GM18508 (cell line): ENCODE results near the gene BPIFB6.
"Not testable (repeated sequence)": the region's sequence is repeated elsewhere in the genome, so short reads cannot be mapped to it uniquely, and the experiment has no call there.

Experiments
- ATAC-seq: cut with Tn5 transposase; IDR thresholded peaks from one replicate; pipeline ENCODE4 v1.9.1; 2021; ENCODE audit warnings: moderate number of reproducible peaks; ENCODE audit not compliant: insufficient read depth, unreplicated experiment

The BPIFB6 gene

DNA sequence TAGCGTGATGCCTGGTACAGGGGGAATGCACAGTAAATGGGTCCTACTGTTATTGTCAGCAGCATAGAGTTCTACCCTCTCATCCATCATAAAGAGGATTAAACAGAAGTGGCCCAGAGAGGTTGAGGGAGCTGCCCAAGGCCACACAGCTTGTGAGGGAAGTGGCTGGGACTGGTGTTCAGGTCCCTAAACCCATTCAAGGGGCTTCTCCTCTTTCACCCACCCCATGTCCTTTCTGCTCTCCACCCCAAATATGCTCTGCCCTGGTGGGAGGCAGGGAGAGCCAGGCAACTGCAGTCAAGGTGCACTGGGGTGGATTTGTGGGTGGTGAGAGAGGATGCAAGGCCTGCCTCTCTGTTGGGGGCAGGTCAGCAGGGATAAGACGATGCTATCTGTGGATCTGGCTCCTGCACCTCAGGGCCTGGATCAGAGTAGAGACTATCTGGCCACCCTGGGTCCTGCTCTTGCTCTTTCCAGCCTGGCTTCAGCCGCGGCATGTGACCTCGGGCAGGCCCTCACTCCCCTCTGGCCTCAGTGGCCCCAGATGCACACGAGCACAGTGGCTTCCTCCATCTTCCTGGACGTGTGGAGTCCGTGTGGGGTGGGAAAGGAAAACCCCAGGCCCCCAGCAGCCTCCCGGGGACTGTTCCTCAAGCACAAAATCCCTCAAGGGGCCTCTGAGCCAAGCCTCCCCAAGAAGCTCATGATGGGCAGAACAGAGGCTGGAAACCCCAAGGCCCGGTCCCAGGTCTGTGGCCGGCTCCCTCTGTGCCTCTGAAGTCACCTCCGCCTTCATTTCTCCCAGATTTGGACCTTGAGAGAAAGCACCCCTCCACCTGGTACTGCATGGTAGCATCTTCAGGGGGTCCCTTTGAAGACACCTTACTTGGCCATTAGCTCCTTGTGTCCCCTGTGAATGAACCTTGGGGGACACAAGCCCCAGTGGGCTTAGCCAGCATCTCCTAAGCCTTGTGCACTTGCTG, 3.4 kb upstream of the BPIFB6 start:
- no peak for ATAC-seq

DNA sequence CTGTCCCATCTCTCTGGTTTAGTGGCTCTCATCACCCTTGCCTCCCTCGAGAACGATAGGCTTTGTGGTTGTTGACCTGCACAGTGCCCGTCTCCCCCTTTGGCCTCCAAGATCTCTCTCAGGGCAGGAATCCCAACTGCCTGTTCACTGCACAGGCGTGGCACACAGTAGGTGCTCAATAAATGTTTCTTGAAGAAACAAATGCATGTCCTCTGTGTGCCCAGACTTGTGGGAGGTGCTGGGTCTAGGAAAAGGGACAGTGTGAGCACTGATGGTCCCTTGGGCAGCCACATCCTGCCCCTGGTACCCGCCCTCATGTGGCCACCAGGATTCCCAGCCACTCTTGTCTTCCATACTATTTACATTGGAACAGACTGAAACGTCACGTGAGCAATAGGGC, 2.6 kb upstream of the BPIFB6 start:
- ATAC-seq, result no peak

DNA sequence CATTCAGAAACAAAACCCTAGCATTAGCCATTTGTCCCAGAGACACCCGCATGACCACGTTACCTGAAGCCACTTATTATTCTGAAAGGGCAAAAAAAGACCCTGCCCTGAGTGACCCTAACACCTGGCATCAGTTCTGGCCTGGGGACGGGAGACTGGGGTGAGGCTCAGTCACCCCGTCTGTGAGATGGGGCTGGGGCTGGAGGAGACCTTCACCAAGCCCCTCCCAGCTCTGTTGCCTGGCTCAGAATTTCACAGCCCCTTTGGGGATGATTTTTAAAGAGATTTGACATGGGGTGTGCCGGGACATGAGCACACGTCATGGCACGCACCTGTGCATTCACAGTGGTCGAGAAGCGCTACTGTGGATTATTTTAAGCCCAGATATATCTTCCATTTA, 1.4 kb upstream of the BPIFB6 start:
- ATAC-seq, result no peak

DNA sequence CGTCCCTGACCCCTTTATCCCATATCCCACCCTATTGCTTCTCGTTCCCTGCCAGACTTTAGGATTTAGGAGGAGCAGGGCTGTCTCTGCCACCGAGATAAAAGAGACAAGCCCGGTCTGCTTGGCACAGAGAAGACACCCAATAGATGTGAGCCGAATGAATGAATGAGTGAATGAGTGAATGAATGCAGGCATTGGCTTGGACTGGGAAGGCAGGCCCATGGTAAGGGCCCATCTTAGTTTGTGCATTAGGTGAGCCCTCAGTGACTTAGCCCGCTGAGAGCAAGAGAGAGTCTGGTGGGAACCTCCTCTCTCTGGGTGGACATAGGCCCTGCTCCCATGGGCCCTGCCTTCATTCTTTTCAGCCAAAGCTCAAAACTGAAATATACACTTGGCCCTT, 879 bp upstream of the BPIFB6 start:
- no peak for ATAC-seq

DNA sequence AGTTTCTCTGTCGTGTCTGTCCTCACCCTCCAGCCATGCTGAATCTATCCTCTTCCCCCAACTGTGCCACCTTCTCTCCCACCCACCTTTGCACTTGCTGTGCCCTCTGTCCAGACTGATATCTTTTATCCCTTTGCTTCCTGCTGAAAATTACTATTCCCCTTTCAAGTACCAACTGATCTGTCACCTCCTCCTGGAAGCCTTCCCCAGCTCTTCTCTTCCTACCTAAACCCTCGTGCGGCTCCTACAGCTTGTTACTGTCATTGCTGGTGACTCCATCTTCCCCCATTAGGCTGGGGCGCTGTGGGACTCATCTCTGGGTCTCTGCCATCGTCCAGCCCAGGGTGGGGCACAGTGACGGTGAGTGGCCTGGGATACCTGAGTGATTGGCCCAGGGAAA, 1.1 kb downstream of the BPIFB6 start:
- no peak for ATAC-seq

DNA sequence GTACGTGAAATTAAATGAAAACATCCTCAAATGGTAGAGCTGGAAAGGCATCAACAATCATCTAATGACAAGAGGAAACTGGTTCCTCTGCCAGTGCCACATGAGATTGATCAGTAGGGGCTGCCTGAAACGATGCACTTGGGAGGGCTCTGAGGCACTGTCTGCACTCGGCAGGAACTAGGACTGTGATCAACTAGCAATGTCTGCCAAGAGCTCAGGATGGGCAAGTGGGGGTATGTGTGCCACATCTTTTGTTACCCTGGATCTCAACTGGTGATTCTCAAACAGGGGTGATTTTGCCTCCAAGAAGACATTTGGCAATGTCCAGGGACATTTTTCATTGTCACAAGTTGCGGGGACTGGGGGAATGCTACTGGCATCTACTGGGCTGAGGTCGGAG, 1.9 kb downstream of the BPIFB6 start:
- ATAC-seq, result no peak

DNA sequence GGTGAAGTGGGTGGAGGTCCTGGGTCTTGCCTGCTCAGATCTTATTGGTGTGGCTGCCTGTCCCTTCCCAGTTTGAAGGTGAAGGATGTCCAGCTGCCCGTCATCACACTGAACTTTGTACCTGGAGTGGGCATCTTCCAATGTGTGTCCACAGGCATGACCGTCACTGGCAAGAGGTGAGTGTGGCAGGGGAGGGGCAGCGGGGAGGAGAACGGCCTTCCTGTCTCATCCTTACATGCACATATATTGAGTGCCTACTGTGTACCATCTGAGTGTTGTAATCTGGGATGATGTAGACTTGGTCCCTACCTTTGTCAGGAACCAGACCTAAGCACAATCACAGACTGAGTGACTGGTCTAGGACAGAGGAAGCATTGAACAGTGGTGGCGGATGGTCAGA, 2.7 kb downstream of the BPIFB6 start:
- ATAC-seq, result no peak

DNA sequence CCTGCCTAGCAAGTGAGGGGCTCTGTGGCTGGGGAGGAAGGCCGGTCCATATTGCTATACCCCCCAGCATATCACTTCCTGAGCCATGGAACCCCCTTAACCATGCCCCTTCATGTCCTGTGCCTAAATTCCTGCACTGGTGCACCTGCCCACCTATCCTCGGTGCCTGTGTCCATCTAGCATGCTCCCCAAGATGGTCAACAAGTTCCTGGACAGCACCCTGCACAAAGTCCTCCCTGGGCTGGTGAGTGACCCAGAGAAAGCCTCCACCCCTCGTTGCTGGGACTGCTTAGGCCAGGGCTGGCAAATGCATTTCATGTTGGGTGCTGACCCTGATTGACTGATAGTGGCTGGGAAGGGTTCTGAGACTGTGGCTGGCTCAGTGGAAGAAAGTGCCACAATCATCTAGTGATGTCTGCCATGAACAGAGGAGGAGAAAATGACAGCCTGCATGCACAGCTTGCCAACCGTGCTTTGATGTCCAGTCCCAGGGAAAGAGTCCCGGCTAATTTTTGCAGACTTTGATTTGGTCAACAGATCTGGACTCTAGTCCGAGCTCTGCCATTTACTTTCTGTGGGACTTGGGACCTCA, 3.5 kb downstream of the BPIFB6 start:
- ATAC-seq, result no peak

DNA sequence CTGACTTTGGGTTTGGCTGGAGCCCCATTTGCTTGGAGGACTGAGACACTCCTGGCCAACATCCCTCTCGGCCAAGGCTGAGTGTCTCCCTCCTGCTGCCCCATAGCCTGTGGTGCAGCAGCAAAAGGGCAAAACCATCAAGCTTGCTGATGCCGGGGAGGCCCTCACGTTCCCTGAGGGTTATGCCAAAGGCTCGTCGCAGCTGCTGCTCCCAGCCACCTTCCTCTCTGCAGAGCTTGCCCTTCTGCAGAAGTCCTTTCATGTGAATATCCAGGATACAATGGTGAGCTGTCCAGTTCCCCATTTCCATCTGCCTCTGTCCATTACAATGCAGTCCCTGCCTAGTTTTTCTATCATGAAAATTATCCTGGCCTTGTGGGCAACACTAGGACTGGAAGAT, 6.0 kb downstream of the BPIFB6 start:
- no peak for ATAC-seq

DNA sequence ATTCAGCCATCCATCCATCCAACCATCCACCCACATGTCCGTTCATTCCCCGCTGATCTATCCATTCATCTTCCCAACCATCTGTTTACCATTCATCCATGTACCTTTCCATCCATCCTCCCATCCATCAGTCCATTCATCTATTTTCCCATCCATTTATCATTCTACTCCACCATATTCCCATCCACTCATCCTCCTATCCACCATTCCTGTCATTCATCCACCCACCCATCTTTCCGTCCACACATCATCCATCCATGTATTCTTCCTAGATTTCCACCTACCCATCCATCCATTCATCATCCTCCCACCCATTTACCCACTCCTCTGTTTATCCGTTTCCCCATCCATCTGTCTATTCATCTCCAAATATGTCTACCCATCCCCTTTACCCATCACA, 6.8 kb downstream of the BPIFB6 start:
- no peak for ATAC-seq

DNA sequence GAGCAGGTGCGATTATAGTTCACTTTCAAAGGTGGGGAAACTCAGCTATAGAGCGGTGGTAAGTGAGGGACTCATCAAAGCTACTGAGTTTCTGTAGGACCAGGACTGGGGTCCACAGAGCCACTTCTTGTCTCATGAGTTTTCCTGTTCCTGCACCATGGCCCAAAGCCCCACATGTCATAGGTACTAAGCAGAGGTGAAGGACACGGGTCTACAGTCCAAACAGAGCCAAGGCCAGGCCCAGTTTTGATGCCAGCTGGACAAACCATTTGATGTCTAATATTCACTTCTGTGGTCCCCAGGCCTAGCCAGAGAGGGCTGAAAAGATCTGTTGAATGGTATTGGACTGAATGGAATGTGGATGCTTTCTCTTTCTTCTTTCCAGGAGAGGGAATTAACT, 11.0 kb downstream of the BPIFB6 start:
- ATAC-seq, result no peak

DNA sequence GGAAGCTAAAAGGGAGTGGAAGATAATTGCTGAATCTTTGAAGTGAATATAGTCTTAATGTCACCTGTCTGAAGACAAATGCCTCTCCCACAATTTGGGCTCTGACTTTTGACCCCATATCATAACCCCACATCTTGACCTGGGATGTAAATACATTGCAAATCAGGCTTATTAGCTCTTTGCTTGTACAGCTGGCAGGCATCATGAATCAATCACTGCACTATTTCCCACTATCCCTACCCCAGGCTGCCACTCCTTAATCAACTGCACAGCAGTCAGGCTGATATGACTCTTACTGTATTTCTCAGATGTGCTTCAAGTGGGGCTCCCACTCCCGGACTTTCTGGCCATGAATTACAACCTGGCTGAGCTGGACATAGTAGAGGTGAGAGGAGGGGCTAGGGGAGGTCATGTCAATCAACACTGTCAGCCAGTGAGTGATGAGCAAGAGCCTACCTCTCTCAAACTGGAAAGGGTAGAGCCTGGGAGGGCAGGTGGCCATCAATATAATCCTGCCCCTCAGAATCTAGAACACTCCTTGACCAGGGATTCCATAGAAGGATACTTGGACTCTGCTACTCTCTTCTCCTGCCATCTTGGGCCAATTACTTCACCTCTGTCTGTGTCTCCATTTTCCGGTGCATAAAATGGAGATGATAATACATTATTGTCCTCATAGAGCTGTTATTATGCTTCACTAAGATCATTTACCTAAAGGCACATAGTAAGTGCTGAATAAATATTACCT, 11.7 kb downstream of the BPIFB6 start:
- ATAC-seq, result no peak

DNA sequence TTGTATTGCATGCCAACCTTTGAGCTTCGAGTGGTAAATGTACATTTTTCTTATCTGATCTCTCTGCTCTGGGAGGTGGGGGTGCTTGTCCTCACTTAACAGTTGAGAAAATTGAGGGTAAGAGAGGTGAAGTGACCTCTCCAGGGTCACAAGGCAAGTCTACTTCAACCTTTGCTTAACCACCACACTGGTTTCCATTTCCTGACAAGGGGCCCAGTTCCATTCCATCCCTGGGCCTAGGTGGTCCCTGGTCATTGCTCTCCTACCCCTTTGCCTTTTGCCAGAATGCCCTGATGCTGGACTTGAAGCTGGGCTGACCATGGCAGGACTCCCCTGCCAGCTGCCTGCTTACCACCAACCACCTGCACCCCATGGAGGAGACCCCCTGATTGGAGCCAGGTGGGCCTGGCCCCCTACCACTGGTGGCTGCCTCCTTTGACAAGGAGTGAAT, 12.3 kb downstream of the BPIFB6 start:
- no peak for ATAC-seq

DNA sequence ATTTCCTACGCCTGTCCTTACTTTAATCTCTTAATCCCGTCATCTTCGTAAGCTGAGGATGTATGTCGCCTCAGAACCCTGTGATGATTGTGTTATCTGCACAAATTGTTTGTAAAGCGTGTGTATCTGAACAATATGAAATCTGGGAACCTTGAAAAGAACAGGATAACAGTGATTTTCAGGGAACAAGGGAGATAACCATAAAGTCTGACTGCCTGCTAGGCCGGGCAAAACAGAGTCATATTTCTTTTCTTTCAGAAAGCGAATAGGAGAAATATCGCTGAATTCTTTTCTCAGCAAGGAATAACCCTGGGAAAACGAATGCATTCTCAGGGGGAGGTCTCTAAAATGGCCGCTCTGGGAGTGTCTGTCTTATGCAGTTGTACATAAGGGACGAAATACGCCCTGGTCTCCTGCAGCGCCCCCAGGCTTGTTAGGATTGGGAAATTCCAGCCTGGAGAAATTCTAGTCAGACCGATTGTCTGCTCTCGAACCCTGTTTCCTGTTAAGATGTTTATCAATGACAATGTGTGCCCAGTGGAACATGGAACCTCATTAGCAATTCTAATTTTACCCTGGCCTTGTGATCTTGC, 13.8 kb downstream of the BPIFB6 start:
- not testable (repeated sequence) for ATAC-seq

DNA sequence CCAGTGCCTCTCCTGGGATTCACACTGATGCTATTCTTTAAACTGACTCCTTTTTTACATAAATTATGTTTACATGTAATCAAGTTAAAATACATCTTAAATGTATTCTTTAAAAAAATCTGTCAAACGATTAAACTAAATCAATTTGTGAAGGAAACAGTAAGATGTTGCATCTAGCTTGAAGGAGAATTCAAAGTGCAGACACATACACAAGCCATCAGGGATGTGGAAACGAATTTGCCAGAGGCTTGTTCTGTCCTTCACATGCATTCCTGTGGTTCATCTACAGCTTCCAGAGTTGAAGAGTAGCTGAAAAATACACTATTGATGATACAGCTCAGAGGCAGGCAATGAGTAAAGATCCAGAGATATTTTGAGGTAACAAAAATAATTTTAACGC, 15.0 kb downstream of the BPIFB6 start:
- no peak for ATAC-seq

DNA sequence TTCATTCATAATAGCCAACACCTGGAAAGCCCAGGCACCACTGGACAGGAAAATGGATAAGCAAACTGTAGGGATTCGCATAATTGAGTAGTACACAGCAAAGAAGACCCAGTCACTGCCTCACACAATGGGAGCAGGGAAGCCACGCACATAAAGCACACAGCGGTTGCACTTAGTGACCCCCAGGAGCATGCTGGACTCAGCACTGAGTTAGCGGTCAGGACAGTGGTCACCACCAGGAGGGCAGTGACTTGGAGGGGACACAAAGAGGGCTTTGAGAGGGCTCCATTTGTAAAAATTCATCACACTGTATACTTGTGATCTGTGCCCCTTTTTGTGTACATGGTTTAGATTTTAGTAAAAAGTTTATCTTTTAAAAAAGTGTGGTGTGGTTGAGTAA, 19.9 kb downstream of the BPIFB6 start:
- no peak for ATAC-seq

DNA sequence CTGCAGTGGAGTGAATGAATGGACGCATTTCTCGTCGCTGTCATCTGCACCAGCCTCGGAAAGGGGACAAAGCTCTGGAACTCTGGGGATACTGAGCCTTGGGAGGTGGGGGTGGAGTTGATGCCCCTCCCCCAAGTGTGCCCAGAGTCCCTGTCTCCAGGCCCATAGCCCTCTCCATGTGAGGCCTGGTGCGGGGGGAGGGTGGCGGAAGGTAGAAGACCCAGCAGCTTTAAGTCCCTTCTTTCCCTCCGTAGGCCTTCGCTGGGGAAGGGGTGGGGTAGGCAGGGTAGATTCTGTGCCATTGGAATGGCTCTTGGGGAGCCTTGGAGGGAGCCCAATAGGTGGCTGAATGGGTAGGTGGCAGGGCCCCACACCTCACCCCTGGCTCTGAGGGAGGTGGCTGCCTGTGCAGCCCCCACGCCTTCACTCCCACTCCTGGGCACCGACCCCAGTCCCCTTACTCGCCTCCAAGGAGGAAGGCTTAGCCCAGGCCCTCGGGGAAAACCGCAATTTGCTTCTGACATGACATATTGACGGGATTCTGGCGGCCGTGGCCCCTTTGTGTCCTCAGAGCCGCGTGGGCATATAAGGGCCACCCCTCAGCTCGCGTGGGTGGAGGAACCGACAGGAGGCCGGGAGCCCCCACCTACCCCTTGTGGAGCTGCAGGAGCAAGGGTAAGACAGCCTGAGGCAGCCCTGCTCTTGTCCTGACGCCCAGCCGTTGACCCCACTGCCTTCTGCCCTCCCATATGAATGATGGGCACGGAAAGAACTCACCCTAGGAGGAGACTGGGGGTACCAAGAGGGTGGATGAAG, 22.1 kb downstream of the BPIFB6 start, which contains the start of gene BPIFB3:
TSS of gene BPIFB3 (plus strand) at position 613 of the 816 bp plus-strand sequence. CDS start 1,533 bp downstream, outside the sequence.
- no peak for ATAC-seq

DNA sequence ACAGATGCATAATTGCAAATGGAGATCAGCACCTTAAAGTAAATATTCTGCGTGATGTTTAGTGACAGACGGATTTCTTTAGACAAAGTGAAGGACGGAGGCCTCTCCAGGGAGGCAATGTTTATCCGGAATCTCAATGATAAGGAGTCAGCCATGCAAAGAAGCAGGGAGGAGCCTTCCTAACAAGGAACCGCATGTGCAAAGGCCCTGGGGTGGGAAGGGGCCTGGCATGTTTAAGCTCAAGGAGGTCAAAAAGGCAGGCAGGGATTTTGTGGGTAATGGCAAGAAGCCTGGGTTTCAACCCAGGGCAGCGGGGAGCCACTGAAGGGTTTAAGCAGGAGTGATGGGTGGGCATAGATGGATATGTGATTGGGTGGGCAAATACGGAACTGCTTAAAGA, 22.9 kb downstream of the BPIFB6 start:
- no peak for ATAC-seq

DNA sequence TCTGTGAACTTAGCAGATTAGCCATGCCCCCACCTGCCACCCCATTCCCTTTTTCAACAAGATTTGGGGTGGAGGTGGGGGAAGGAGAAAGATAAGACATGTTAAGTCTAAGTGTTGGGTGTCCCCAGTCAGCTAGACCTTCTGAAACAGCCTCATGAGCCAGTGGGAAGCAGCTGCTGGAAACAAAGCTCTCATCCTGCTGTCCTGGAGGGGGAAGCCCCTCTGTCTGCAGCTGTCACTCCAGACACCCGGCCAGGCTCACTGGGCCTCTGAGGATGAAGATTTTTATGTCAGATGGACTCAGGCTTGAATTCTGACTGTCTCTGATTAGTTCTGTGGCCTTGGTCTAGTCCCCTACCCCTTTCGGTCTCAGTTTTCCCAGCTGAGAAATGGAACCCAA, 23.3 kb downstream of the BPIFB6 start:
- ATAC-seq, result no peak

DNA sequence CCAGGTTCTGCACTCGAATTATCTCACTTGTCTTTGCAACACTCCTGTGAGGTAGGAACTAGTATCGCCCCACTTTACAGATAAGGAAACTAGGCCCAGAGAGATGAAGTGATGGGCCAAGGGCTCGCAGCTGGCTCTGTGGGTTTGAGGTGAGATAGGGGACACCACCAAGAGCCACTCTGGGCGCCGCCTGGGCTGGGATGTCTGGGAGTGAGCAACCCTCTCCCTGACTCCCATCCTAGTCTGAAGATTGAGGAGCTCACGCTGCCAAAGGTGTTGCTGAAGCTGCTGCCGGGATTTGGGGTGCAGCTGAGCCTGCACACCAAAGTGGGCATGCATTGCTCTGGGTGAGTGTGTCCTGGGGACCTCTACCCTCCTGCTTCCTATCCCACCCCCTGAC, 27.7 kb downstream of the BPIFB6 start:
- ATAC-seq, result no peak
